AG10803 (cell line): Measurements from ENCODE around the gene GALNT7.

Source experiments
- DNase-seq: peaks from one replicate; pipeline ENCODE4 v3.0.0; 2010; ENCODE audit warnings: low read depth
- H3K4me3 ChIP-seq: 2 replicates; pipeline ENCODE4 v1.5.1; 2011; ENCODE audit warnings: mild to moderate bottlenecking, low read length, control low read depth
- CTCF ChIP-seq: conservative IDR thresholded peaks from 2 replicates; pipeline ENCODE4 v1.5.1; 2011; ENCODE audit warnings: mild to moderate bottlenecking, low read length, control low read depth, inconsistent platforms

Gene GALNT7

GRCh38 chr4:173194157-173194556 is 25.5 kb downstream of the GALNT7 start:
- no peak for DNase-seq
- H3K4me3 ChIP-seq = no peak overlapping the region
- TF ChIP-seq CTCF = no peak

GRCh38 chr4:173195109-173195508 is 26.5 kb downstream of the GALNT7 start:
- no peak for DNase-seq
- TF ChIP-seq CTCF = no peak
- no peak overlapping the region for H3K4me3 ChIP-seq

GRCh38 chr4:173199553-173199952 is 30.9 kb downstream of the GALNT7 start:
- DNase-seq = no peak
- no peak for TF ChIP-seq CTCF
- H3K4me3 ChIP-seq = no peak overlapping the region

GRCh38 chr4:173200103-173200884 is 31.7 kb downstream of the GALNT7 start:
- no peak for TF ChIP-seq CTCF
- DNase-seq = no peak
- H3K4me3 ChIP-seq = no peak overlapping the region

- no peak overlapping the region for H3K4me3 ChIP-seq
- DNase-seq = no peak
- no peak for TF ChIP-seq CTCF
Observed at GRCh38 chr4:173202395-173202794, 33.8 kb downstream of the GALNT7 start.

GRCh38 chr4:173205656-173206055 is 37.0 kb downstream of the GALNT7 start:
- no peak for TF ChIP-seq CTCF
- H3K4me3 ChIP-seq = no peak overlapping the region
- no peak for DNase-seq

- TF ChIP-seq CTCF = no peak
- no peak overlapping the region for H3K4me3 ChIP-seq
- DNase-seq = no peak
Observed at GRCh38 chr4:173208420-173208819, 39.8 kb downstream of the GALNT7 start.
